ENCODE data around the gene LMF1.
"Not testable (repeated sequence)": the region's sequence is repeated elsewhere in the genome, so short reads cannot be mapped to it uniquely, and the experiment has no call there.

GRCh38 chr16:953818-954217 lies 17.0 kb downstream of the LMF1 start:
- TF ChIP-seq CTCF (IDR thresholded peaks at IDR 0.05; ENCODE audit: poor library complexity, severe bottlenecking); SMC3 (conservative IDR thresholded peaks at IDR 0.05; ENCODE audit: poor library complexity); EP300 (conservative IDR thresholded peaks at IDR 0.05; ENCODE audit: poor library complexity, severe bottlenecking); TAF1 (IDR thresholded peaks at IDR 0.05; ENCODE audit: low read depth); EZH2 (IDR thresholded peaks at IDR 0.05; ENCODE audit: borderline replicate concordance, insufficient read depth, low read length, poor library complexity, severe bottlenecking); POLR2AphosphoS5 (IDR thresholded peaks at IDR 0.05); MXI1 (conservative IDR thresholded peaks at IDR 0.05; ENCODE audit: poor library complexity, severe bottlenecking); REST (IDR thresholded peaks at IDR 0.05; ENCODE audit: borderline replicate concordance); RAD21 (conservative IDR thresholded peaks at IDR 0.05): not testable (repeated sequence)

Data from neural cell (in vitro differentiated cells).